ENCODE results near the gene LRRC17. TPM values are rescaled to one million over a fixed set of nuclear protein-coding genes. Genes with fewer than 3 reads are reported as not detected.

LRRC17 gene
- total RNA-seq, 1 experiment from 2014 or later, result 0.47 TPM

- H3K27me3 ChIP-seq (ENCODE audit: insufficient read depth, low read length), result no peaks in the 10 kb centered on the region
- DNase-seq (ENCODE audit: low read depth, low spot score) (no peak), ATAC-seq (no peak)
- no peak overlapping the region for H3K9ac ChIP-seq (ENCODE audit: low read length)
- H3K4me1 ChIP-seq (ENCODE audit: control insufficient read depth in 1 of 2, insufficient read depth in 2 of 2, low read length in 2 of 2), result peaks cover 2 to 14% of the 10 kb centered on the region in 2 experiments; a peak in 1 of 4 replicates
- H3K4me2 ChIP-seq (ENCODE audit: low read length), result no peak overlapping the region
- ChIA-PET POLR2A (no interaction called here), RAD21 (ENCODE audit: low non-redundant PET in 1 of 2, low total read pairs in 2 of 2, uncharacterized antibody in 2 of 2, unreplicated experiment in 2 of 2) (no interaction called here), CTCF (interaction anchor here (1.2 kb wide), 1 partner anchor 8 kb away, joined by 4 read pairs; no protein-coding TSS in a partner anchor)
- no peak for TF ChIP-seq EGR1 (IDR thresholded peaks at IDR 0.05; ENCODE audit: low read depth)
- no peak for TF ChIP-seq JUND (IDR thresholded peaks at IDR 0.05)
- no peak for TF ChIP-seq CTCF (IDR thresholded peaks at IDR 0.05 in 2 of 3, conservative IDR thresholded peaks at IDR 0.05 in 1 of 3; ENCODE audit: borderline replicate concordance in 1 of 3, insufficient read depth in 1 of 3, low read depth in 2 of 3, low read length in 2 of 3)
- TF ChIP-seq REST (IDR thresholded peaks at IDR 0.05; ENCODE audit: low read depth), result no peak
- no peak overlapping the region for H3K4me3 ChIP-seq (replicated peaks in 1 of 2; ENCODE audit: low read depth in 1 of 2, low read length in 2 of 2)
- BruUV-seq (replicated peaks), result no TSS peak
- no peak overlapping the region for H2AFZ ChIP-seq (ENCODE audit: low read depth, low read length, poor library complexity, severe bottlenecking)
- H4K20me1 ChIP-seq (ENCODE audit: insufficient read depth), result no peaks in the 10 kb centered on the region
- H3K9me2 ChIP-seq (ENCODE audit: insufficient read depth), result no peaks in the 10 kb centered on the region
- no peak overlapping the region for H3K27ac ChIP-seq (ENCODE audit: low read depth, low read length)
- H3K36me3 ChIP-seq (ENCODE audit: control insufficient read depth in 1 of 2, insufficient read depth in 2 of 2, low read length in 2 of 2), result no peaks in the 10 kb centered on the region
- no peaks in the 10 kb centered on the region for H3K79me2 ChIP-seq (ENCODE audit: insufficient read depth, low read length)
- no peaks in the 10 kb centered on the region for H3K9me3 ChIP-seq (ENCODE audit: control insufficient read depth in 1 of 2, insufficient read depth in 1 of 2, low read depth in 1 of 2, low read length in 2 of 2)
- intact Hi-C loops (cut with micrococcal nuclease), result no loop called here
Measured at GRCh38 chr7:102925976-102926782, 13.4 kb downstream of the LRRC17 start.

Data from HCT116 (cell line).